HEK293 (cell line): ENCODE data around the gene NID2.

Source experiments
- CTCF ChIA-PET: fragments of 350-600 bp; formaldehyde crosslinking; extraction: SDS; loops from one replicate; lab custom pipeline; 2021; ENCODE audit warnings: antibody characterized with exemption; lab: Yijun Ruan, JAX
- POLR2A ChIA-PET: fragments of 300-600 bp; formaldehyde crosslinking; extraction: SDS; loops from one replicate; lab custom pipeline; 2020; ENCODE audit warnings: antibody characterized with exemption, inconsistent platforms; lab: Yijun Ruan, JAX
- H3K27ac ChIP-seq: fragments of 200-500 bp; sonication (Bioruptor generic); 2 replicates; pipeline ENCODE4 v1.5.1; 2014; ENCODE audit warnings: low read depth, low read length, control low read depth, inconsistent platforms; ENCODE audit errors: extremely low read depth
- H3K36me3 ChIP-seq, 2 experiments: fragments of 200-500 bp in 1 of 2; sonication (Bioruptor generic) in 1 of 2; 1 replicate in 1 of 2; 2 replicates in 1 of 2; pipeline ENCODE4 v1.5.1; 2014 to 2017; ENCODE audit warnings: inconsistent platforms in 2 of 2, low read length in 2 of 2; ENCODE audit not compliant: control insufficient read depth in 2 of 2, insufficient read depth in 1 of 2
- H3K4me1 ChIP-seq: fragments of 200-500 bp; sonication (Bioruptor generic); 2 replicates; pipeline ENCODE4 v1.5.1; 2014; ENCODE audit warnings: mild to moderate bottlenecking, low read length, inconsistent platforms; ENCODE audit not compliant: control insufficient read depth, insufficient read depth
- H3K4me3 ChIP-seq: 2 replicates; pipeline ENCODE4 v1.5.1; 2011; ENCODE audit warnings: low read depth, mild to moderate bottlenecking, control low read depth, low read length, moderate library complexity
- H3K9me3 ChIP-seq: fragments of 200-500 bp; sonication (Bioruptor generic); 2 replicates; pipeline ENCODE4 v1.5.1; 2014; ENCODE audit warnings: low read depth, low read length, inconsistent platforms; ENCODE audit not compliant: control insufficient read depth, insufficient read depth
- CTCF ChIP-seq: fragments of 450-650 bp; formaldehyde crosslinking; IDR thresholded peaks from 2 replicates; pipeline ENCODE4 v1.5.1; 2016; ENCODE audit warnings: missing biosample characterization, missing genetic modification characterization
- GLI2 ChIP-seq: fragments of 450-650 bp; formaldehyde crosslinking; IDR thresholded peaks from 2 replicates; pipeline ENCODE4; 2017; ENCODE audit warnings: missing biosample characterization, missing genetic modification characterization, low read depth, borderline replicate concordance
- GLIS1 ChIP-seq: fragments of 450-650 bp; formaldehyde crosslinking; IDR thresholded peaks from 2 replicates; pipeline ENCODE4 v1.5.1; 2016; ENCODE audit warnings: missing biosample characterization, missing genetic modification characterization
- IKZF3 ChIP-seq: fragments of 450-650 bp; IDR thresholded peaks from 2 replicates; pipeline ENCODE4 v1.5.0; 2018; ENCODE audit warnings: missing biosample characterization, mild to moderate bottlenecking, missing genetic modification characterization, moderate library complexity
- MEIS1 ChIP-seq: sonication (generic); formaldehyde crosslinking; IDR thresholded peaks from 2 replicates; pipeline ENCODE4 v1.8.1; 2022; ENCODE audit warnings: missing genetic modification reagents, mild to moderate bottlenecking, borderline replicate concordance
- MZF1 ChIP-seq: fragments of 450-650 bp; formaldehyde crosslinking; IDR thresholded peaks from 2 replicates; pipeline ENCODE4 v1.5.1; 2017; ENCODE audit warnings: missing biosample characterization, missing genetic modification characterization, borderline replicate concordance
- REPIN1 ChIP-seq: fragments of 450-650 bp; formaldehyde crosslinking; IDR thresholded peaks from 2 replicates; pipeline ENCODE4 v1.5.1; 2017; ENCODE audit warnings: missing biosample characterization, missing genetic modification characterization, low read depth
- SCRT2 ChIP-seq: fragments of 450-650 bp; formaldehyde crosslinking; IDR thresholded peaks from 2 replicates; pipeline ENCODE4 v1.5.1; 2016; ENCODE audit warnings: missing biosample characterization, missing genetic modification characterization
- SP3 ChIP-seq: fragments of 450-650 bp; formaldehyde crosslinking; IDR thresholded peaks from 2 replicates; pipeline ENCODE4 v1.5.1; 2016; ENCODE audit warnings: missing biosample characterization, missing genetic modification characterization
- ZBTB7A ChIP-seq: fragments of 450-650 bp; formaldehyde crosslinking; IDR thresholded peaks from 2 replicates; pipeline ENCODE4 v1.5.1; 2016; ENCODE audit warnings: low read depth, missing biosample characterization, missing genetic modification characterization
- ZNF114 ChIP-seq: fragments of 450-650 bp; formaldehyde crosslinking; IDR thresholded peaks from 2 replicates; pipeline ENCODE4 v1.5.0; 2017; ENCODE audit warnings: missing biosample characterization, missing genetic modification characterization
- ZNF140 ChIP-seq: fragments of 450-650 bp; formaldehyde crosslinking; IDR thresholded peaks from 2 replicates; pipeline ENCODE4 v1.5.1; 2016; ENCODE audit warnings: missing biosample characterization, missing genetic modification characterization
- ZNF157 ChIP-seq: fragments of 450-650 bp; formaldehyde crosslinking; IDR thresholded peaks from 2 replicates; pipeline ENCODE4 v1.5.1; 2016; ENCODE audit warnings: missing biosample characterization, missing genetic modification characterization
- ZNF16 ChIP-seq: fragments of 450-650 bp; formaldehyde crosslinking; IDR thresholded peaks from 2 replicates; pipeline ENCODE4 v1.5.1; 2016; ENCODE audit warnings: low read depth, missing biosample characterization, missing genetic modification characterization
- ZNF24 ChIP-seq: fragments of 450-650 bp; formaldehyde crosslinking; IDR thresholded peaks from 2 replicates; pipeline ENCODE4 v1.5.1; 2016; ENCODE audit warnings: missing biosample characterization, missing genetic modification characterization
- ZNF248 ChIP-seq: fragments of 450-650 bp; formaldehyde crosslinking; IDR thresholded peaks from 2 replicates; pipeline ENCODE4 v1.5.1; 2017; ENCODE audit warnings: missing biosample characterization, missing genetic modification characterization
- ZNF341 ChIP-seq: fragments of 450-650 bp; formaldehyde crosslinking; IDR thresholded peaks from 2 replicates; pipeline ENCODE4; 2016; ENCODE audit warnings: low read depth, missing biosample characterization, missing genetic modification characterization
- ZNF623 ChIP-seq: fragments of 450-650 bp; formaldehyde crosslinking; IDR thresholded peaks from 2 replicates; pipeline ENCODE4 v1.5.1; 2016; ENCODE audit warnings: missing biosample characterization, missing genetic modification characterization
- ZSCAN30 ChIP-seq: fragments of 450-650 bp; IDR thresholded peaks from 2 replicates; pipeline ENCODE4 v1.5.1; 2018; ENCODE audit warnings: missing biosample characterization, mild to moderate bottlenecking, missing genetic modification characterization, moderate library complexity
- TF ChIP-seq, protein P1 (sequence below): fragments of 450-650 bp; formaldehyde crosslinking; IDR thresholded peaks from 2 replicates; pipeline ENCODE4 v1.5.1; 2016; ENCODE audit warnings: missing biosample characterization, missing genetic modification characterization, borderline replicate concordance
- TF ChIP-seq, protein P2 (sequence below): fragments of 450-650 bp; formaldehyde crosslinking; IDR thresholded peaks from 2 replicates; pipeline ENCODE4 v1.5.1; 2016; ENCODE audit warnings: missing biosample characterization, missing genetic modification characterization
- TF ChIP-seq, protein P3 (sequence below): fragments of 450-650 bp; IDR thresholded peaks from 2 replicates; pipeline ENCODE4 v1.5.1; 2018; ENCODE audit warnings: missing biosample characterization, mild to moderate bottlenecking, missing genetic modification characterization
- TF ChIP-seq, protein P4 (sequence below): fragments of 450-650 bp; IDR thresholded peaks from 2 replicates; pipeline ENCODE4 v1.5.1; 2018; ENCODE audit warnings: missing biosample characterization, missing genetic modification characterization

NID2 gene

DNA sequence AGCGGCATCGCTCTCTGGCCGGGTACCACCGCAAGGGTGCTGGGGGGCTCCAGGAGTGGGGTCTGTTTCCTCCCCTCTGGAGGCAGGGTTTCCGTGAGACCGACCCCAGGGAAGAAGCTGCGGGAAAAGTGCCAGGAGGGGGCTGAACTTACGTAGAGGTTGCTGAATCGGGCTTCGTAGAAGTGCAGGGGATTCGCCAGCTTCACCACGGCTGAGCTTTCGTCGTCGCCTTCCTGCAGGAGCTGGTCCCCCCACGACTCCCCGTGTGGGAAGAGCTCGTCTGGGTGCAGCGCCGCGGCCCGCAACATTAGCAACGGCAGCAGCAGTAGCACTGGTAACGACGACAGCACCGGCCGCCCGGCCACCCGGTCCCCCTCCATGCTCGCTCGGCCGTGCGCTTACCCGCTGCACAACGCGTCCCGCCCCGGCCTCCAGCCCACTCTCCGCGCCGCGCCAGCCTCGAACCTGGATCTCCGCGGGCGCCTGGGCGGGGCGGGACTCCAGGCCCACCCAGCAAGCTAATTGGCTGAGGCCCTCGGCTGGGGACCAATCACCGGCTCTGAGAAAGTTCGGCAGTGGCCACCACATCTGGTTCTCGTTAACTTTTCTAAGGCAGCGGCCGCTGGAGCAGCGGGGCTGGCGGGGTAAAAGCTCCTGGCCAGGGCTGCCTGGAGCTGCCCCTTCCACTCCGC lies at the start of gene NID2 (continued):
- TF ChIP-seq CTCF (tag by site-specific recombination): peak; percentile 47
- TF ChIP-seq ZNF248 (tag by site-specific recombination): no peak
- no peak for TF ChIP-seq MZF1 (tag by site-specific recombination)
- no peak for TF ChIP-seq IKZF3 (tag by site-specific recombination)
- TF ChIP-seq MEIS1 (CRISPR knock-in tag): no peak
- no peak for TF ChIP-seq ZNF16 (tag by site-specific recombination)
- TF ChIP-seq ZNF341 (tag by site-specific recombination): peak; percentile 47
- TF ChIP-seq, protein P1, sequence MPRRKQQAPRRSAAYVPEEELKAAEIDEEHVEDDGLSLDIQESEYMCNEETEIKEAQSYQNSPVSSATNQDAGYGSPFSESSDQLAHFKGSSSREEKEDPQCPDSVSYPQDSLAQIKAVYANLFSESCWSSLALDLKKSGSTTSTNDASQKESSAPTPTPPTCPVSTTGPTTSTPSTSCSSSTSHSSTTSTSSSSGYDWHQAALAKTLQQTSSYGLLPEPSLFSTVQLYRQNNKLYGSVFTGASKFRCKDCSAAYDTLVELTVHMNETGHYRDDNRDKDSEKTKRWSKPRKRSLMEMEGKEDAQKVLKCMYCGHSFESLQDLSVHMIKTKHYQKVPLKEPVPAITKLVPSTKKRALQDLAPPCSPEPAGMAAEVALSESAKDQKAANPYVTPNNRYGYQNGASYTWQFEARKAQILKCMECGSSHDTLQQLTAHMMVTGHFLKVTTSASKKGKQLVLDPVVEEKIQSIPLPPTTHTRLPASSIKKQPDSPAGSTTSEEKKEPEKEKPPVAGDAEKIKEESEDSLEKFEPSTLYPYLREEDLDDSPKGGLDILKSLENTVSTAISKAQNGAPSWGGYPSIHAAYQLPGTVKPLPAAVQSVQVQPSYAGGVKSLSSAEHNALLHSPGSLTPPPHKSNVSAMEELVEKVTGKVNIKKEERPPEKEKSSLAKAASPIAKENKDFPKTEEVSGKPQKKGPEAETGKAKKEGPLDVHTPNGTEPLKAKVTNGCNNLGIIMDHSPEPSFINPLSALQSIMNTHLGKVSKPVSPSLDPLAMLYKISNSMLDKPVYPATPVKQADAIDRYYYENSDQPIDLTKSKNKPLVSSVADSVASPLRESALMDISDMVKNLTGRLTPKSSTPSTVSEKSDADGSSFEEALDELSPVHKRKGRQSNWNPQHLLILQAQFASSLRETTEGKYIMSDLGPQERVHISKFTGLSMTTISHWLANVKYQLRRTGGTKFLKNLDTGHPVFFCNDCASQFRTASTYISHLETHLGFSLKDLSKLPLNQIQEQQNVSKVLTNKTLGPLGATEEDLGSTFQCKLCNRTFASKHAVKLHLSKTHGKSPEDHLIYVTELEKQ (tag by site-specific recombination): no peak
- 0 out of 2 replicates have a peak, but pooled peaks have one; percentile 17 for TF ChIP-seq SP3 (tag by site-specific recombination)
- TF ChIP-seq, protein P2, sequence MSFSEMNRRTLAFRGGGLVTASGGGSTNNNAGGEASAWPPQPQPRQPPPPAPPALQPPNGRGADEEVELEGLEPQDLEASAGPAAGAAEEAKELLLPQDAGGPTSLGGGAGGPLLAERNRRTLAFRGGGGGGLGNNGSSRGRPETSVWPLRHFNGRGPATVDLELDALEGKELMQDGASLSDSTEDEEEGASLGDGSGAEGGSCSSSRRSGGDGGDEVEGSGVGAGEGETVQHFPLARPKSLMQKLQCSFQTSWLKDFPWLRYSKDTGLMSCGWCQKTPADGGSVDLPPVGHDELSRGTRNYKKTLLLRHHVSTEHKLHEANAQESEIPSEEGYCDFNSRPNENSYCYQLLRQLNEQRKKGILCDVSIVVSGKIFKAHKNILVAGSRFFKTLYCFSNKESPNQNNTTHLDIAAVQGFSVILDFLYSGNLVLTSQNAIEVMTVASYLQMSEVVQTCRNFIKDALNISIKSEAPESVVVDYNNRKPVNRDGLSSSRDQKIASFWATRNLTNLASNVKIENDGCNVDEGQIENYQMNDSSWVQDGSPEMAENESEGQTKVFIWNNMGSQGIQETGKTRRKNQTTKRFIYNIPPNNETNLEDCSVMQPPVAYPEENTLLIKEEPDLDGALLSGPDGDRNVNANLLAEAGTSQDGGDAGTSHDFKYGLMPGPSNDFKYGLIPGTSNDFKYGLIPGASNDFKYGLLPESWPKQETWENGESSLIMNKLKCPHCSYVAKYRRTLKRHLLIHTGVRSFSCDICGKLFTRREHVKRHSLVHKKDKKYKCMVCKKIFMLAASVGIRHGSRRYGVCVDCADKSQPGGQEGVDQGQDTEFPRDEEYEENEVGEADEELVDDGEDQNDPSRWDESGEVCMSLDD (tag by site-specific recombination): peak; percentile 60; the same call in 1 of the 2 replicates
- peak; percentile 87 for TF ChIP-seq GLIS1 (tag by site-specific recombination)
- no peak for TF ChIP-seq REPIN1
- 0 out of 2 replicates have a peak, but pooled peaks have one; percentile 40 for TF ChIP-seq ZSCAN30 (tag by site-specific recombination)
- TF ChIP-seq ZNF114: no peak

DNA sequence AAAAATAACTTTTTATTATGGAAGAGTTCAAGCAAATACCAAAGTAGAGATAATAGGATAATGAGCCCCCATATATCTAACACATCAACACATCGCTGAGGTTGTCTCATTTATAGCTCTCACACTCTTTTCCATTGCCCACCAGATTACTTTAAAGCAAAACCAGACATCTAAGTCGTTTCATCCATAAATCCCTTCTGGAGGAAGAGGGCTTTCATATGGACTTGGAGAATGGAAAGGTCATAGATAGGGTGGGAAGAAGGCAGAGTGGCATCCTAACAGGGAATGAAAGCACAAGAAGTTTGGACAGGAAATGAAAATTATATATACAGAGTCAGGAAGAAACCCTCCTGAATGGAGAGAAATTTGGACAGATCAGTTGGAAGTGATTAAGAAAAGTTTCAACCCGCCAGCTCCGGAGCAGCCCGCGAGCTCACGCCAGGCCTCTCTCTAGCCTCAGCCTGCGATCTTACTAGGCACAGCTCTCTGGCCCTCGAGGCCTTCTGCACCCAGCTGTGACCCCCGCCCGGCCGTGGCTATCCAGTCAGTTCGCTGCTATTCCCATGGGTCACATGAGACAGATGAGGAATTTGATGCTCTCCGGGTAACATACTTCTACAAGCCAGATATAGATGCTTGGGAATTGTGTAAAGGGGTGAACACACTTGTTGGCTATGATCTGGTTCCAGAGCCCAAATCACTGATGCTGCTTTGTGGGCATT lies 48.4 kb upstream of the NID2 start:
- H3K27ac ChIP-seq: no peak overlapping the region
- CTCF ChIA-PET: interaction anchor here (0.6 to 1.2 kb wide), 2 partner anchors 46 to 73 kb away, joined by 3 to 5 read pairs; no protein-coding TSS in a partner anchor
- no peak for TF ChIP-seq SCRT2
- no peak for TF ChIP-seq ZBTB7A
- TF ChIP-seq GLI2 (tag by site-specific recombination): no peak
- no peak for TF ChIP-seq ZNF24
- no peak for TF ChIP-seq ZNF140 (tag by site-specific recombination)
- TF ChIP-seq ZNF157: no peak
- no peak for TF ChIP-seq ZNF623 (tag by site-specific recombination)
- TF ChIP-seq, protein P3, sequence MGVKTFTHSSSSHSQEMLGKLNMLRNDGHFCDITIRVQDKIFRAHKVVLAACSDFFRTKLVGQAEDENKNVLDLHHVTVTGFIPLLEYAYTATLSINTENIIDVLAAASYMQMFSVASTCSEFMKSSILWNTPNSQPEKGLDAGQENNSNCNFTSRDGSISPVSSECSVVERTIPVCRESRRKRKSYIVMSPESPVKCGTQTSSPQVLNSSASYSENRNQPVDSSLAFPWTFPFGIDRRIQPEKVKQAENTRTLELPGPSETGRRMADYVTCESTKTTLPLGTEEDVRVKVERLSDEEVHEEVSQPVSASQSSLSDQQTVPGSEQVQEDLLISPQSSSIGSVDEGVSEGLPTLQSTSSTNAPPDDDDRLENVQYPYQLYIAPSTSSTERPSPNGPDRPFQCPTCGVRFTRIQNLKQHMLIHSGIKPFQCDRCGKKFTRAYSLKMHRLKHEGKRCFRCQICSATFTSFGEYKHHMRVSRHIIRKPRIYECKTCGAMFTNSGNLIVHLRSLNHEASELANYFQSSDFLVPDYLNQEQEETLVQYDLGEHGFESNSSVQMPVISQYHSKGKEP (tag by site-specific recombination): no peak
- TF ChIP-seq, protein P4, sequence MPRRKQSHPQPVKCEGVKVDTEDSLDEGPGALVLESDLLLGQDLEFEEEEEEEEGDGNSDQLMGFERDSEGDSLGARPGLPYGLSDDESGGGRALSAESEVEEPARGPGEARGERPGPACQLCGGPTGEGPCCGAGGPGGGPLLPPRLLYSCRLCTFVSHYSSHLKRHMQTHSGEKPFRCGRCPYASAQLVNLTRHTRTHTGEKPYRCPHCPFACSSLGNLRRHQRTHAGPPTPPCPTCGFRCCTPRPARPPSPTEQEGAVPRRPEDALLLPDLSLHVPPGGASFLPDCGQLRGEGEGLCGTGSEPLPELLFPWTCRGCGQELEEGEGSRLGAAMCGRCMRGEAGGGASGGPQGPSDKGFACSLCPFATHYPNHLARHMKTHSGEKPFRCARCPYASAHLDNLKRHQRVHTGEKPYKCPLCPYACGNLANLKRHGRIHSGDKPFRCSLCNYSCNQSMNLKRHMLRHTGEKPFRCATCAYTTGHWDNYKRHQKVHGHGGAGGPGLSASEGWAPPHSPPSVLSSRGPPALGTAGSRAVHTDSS (tag by site-specific recombination): no peak
- TF ChIP-seq ZNF341 (tag by site-specific recombination): no peak
- TF ChIP-seq, all 188 proteins: peak for 0
- no peaks in the 10 kb centered on the region for H3K36me3 ChIP-seq
- POLR2A ChIA-PET: no interaction called here
- H3K4me1 ChIP-seq: no peaks in the 10 kb centered on the region
- no peak overlapping the region for H3K4me3 ChIP-seq
- no peaks in the 10 kb centered on the region for H3K9me3 ChIP-seq
